Stimulated activated CD4-positive, alpha-beta T cell treated with anti-CD3 and anti-CD28 coated beads, TNF-alpha, amount 100 ng/mL, for 24 hours (primary cell): ENCODE results near the gene SLX9.
"Not testable (repeated sequence)": the region's sequence is repeated elsewhere in the genome, so short reads cannot be mapped to it uniquely, and the experiment has no call there.

ENCODE experiments used
- DNase-seq, 3 experiments: peaks; one replicate each; pipeline ENCODE4 v3.0.0-alpha.2; 2020; ENCODE audit warnings: low read depth in 3 of 3

The SLX9 gene

GRCh38 chr21:45019076-45019886 is 79.5 kb downstream of the SLX9 start:
- DNase-seq, result no peak

- DNase-seq, result no peak
Measured at GRCh38 chr21:45019887-45020537, 80.2 kb downstream of the SLX9 start.

- DNase-seq, result no peak
Measured at GRCh38 chr21:45020629-45021427, 81.0 kb downstream of the SLX9 start.

GRCh38 chr21:45021428-45022347 is 81.9 kb downstream of the SLX9 start:
- DNase-seq, result no peak

- no peak for DNase-seq
Measured at GRCh38 chr21:45022348-45022675, 82.5 kb downstream of the SLX9 start.

- no peak for DNase-seq
Measured at GRCh38 chr21:45022736-45023135, 82.9 kb downstream of the SLX9 start.

- not testable (repeated sequence) for DNase-seq
Measured at GRCh38 chr21:45024516-45024915, 84.7 kb downstream of the SLX9 start.

GRCh38 chr21:45026066-45026745 is 86.4 kb downstream of the SLX9 start:
- no peak for DNase-seq
